Measurements from ENCODE around the gene CDH13. TPM values are rescaled to one million over a fixed set of nuclear protein-coding genes. Genes with fewer than 3 reads are reported as not detected.

CDH13 gene
- total and polyA plus RNA-seq, 2 of the 8 experiments (the other 6 are each of a cell fraction or from before 2014, with no cell fraction given) = 2.3 to 2.4 TPM

- Histone ChIP-seq H3K23me2 (ENCODE audit: low read depth, low read length) (no peaks in the 10 kb centered on the region), H3K36me3 (ENCODE audit: control insufficient read depth in 2 of 4, insufficient read depth in 4 of 4, low read length in 3 of 4) (no peaks in the 10 kb centered on the region), H2AK5ac (ENCODE audit: low read depth, low read length) (no peak overlapping the region), H3K23ac (ENCODE audit: insufficient read length) (no peak overlapping the region), H3K14ac (ENCODE audit: insufficient read length) (no peak overlapping the region), H4K5ac (ENCODE audit: insufficient read length, low read depth, low read length) (no peak overlapping the region), H3K56ac (replicated peaks; ENCODE audit: insufficient read length, low read depth, low read length) (no peak overlapping the region), H3K79me2 (ENCODE audit: control insufficient read depth in 1 of 2, insufficient read depth in 2 of 2, low read length in 2 of 2) (no peaks in the 10 kb centered on the region), H4K20me1 (replicated peaks in 1 of 2; ENCODE audit: control insufficient read depth in 1 of 2, insufficient read depth in 2 of 2, low read length in 2 of 2) (no peaks in the 10 kb centered on the region), H3K4me1 (replicated peaks in 1 of 4; ENCODE audit: control insufficient read depth in 3 of 4, insufficient read depth in 4 of 4, low read length in 3 of 4) (peaks cover 0 to 2% (median under 1%) of the 10 kb centered on the region in 4 experiments; a peak in 5 of 7 replicates), H2BK120ac (replicated peaks; ENCODE audit: low read depth, low read length) (no peak overlapping the region), H2BK5ac (ENCODE audit: low read depth, low read length) (no peak overlapping the region), H3K9me3 (ENCODE audit: insufficient read depth in 2 of 2, low read depth in 1 of 2, low read length in 1 of 2) (no peaks in the 10 kb centered on the region), H4K91ac (replicated peaks; ENCODE audit: insufficient read length, low read length) (no peak overlapping the region), H3K79me1 (ENCODE audit: low read depth, low read length) (no peaks in the 10 kb centered on the region), H3K27ac (ENCODE audit: low read depth, low read length) (no peak overlapping the region), H2BK15ac (ENCODE audit: low read length) (no peak overlapping the region), H2BK12ac (ENCODE audit: low read depth, low read length) (no peak overlapping the region), H3K9ac (replicated peaks in 1 of 4; ENCODE audit: extremely low read depth in 1 of 4, low read depth in 3 of 4, low read length in 3 of 4) (no peak overlapping the region), H3K4ac (replicated peaks; ENCODE audit: insufficient read length, low read depth, low read length) (no peak overlapping the region), H2BK20ac (ENCODE audit: low read length) (no peak overlapping the region), H4K8ac (ENCODE audit: extremely low read depth, insufficient read depth, low read length) (no peak overlapping the region), H3K4me2 (ENCODE audit: insufficient read depth in 1 of 2, low read depth in 2 of 2, low read length in 2 of 2) (no peak overlapping the region), H3K27me3 (replicated peaks in 1 of 4; ENCODE audit: control insufficient read depth in 3 of 4, extremely low read depth in 1 of 4, insufficient read depth in 3 of 4, low read length in 3 of 4) (no peaks in the 10 kb centered on the region), H2AFZ (ENCODE audit: low read length) (no peak overlapping the region), H3K4me3 (ENCODE audit: extremely low read depth in 1 of 4, insufficient read depth in 2 of 4, low read depth in 3 of 4, low read length in 4 of 4) (no peak overlapping the region), H3K18ac (ENCODE audit: extremely low read depth, low read length) (no peak overlapping the region)
- no peak for DNase-seq (ENCODE audit: low read depth in 1 of 2, low spot score in 2 of 2)
- no peak for FAIRE-seq
- 81% methylated on average over 8 of the region's 8 CpGs; no CpG with 5 or more reads in 1 of the 2 experiments for WGBS, 2 experiments (ENCODE audit: extremely low coverage in 1 of 2, insufficient coverage in 1 of 2, insufficient read length in 1 of 2, insufficient replicate concordance in 2 of 2, low coverage in 1 of 2, low lambda C conversion rate in 2 of 2, missing lambda C conversion rate in 1 of 2)
- ChIA-PET POLR2A (ENCODE audit: partially characterized antibody) (interaction anchor here (0.9 kb wide), 1 partner anchor 22 kb away, joined by 4 read pairs; no protein-coding TSS in a partner anchor), CTCF (ENCODE audit: partially characterized antibody) (no interaction called here)
- TF ChIP-seq KDM1A (IDR thresholded peaks at IDR 0.05; ENCODE audit: borderline replicate concordance, low read length) (no peak), ASH2L (IDR thresholded peaks at IDR 0.05; ENCODE audit: low read length) (no peak), RBBP5 (IDR thresholded peaks at IDR 0.05; ENCODE audit: borderline replicate concordance, low read depth, low read length) (no peak), GTF2F1 (IDR thresholded peaks at IDR 0.05; ENCODE audit: borderline replicate concordance, low read depth, low read length) (no peak), EZH2 (IDR thresholded peaks at IDR 0.05; ENCODE audit: low read depth, low read length, severe bottlenecking) (no peak), KDM5A (IDR thresholded peaks at IDR 0.05; ENCODE audit: low read length) (no peak)
Measured at GRCh38 chr16:83819361-83819760, 1192.6 kb downstream of the CDH13 start.
